Measurements from ENCODE around the gene CCM2.
A peak's percentile ranks its signal among the peaks of the same experiment; 100 is the strongest.

The CCM2 gene

GRCh38 chr7:45000093-45001032 is at the start of gene CCM2:
Gene CCM2, plus strand, starts transcription at chr7:45000201. Its CDS starts 133 bp downstream, at chr7:45000334.
- DNase-seq, result peak; percentile 79

- DNase-seq, result no peak
Observed at GRCh38 chr7:44953156-44953555, 46.8 kb upstream of the CCM2 start.

- DNase-seq, result no peak
Observed at GRCh38 chr7:44955733-44956132, 44.3 kb upstream of the CCM2 start.

- no peak for DNase-seq
Observed at GRCh38 chr7:44956157-44956766, 43.7 kb upstream of the CCM2 start.

GRCh38 chr7:44958645-44959344 is 41.2 kb upstream of the CCM2 start:
- DNase-seq, result no peak

GRCh38 chr7:44959433-44959951 is 40.5 kb upstream of the CCM2 start:
- no peak for DNase-seq

- peak; percentile 25 for DNase-seq
Observed at GRCh38 chr7:44960011-44960580, 39.9 kb upstream of the CCM2 start.

GRCh38 chr7:44961844-44962482 is 38.0 kb upstream of the CCM2 start:
- peak; percentile 43 for DNase-seq

GRCh38 chr7:44962483-44963251 is 37.3 kb upstream of the CCM2 start:
- DNase-seq, result peak; percentile 75

GRCh38 chr7:44963364-44964290 is 36.4 kb upstream of the CCM2 start:
- DNase-seq, result peak; percentile 26

GRCh38 chr7:44964384-44964830 is 35.6 kb upstream of the CCM2 start:
- DNase-seq, result peak; percentile 34

GRCh38 chr7:44964831-44965440 is 35.1 kb upstream of the CCM2 start:
- DNase-seq, result peak; percentile 35

- peak; percentile 17 for DNase-seq
Observed at GRCh38 chr7:44965441-44965903, 34.5 kb upstream of the CCM2 start.

GRCh38 chr7:44965937-44966730 is 33.9 kb upstream of the CCM2 start:
- peak; percentile 22 for DNase-seq

GRCh38 chr7:44966731-44967538 is 33.1 kb upstream of the CCM2 start:
- peak; percentile 37 for DNase-seq

- peak; percentile 39 for DNase-seq
Observed at GRCh38 chr7:44967571-44968446, 32.2 kb upstream of the CCM2 start.

All from right forelimb (tissue), 1 donor.